BE2C (cell line): ENCODE data around the gene TRIM31. TPM values are rescaled to one million over a fixed set of nuclear protein-coding genes. Genes with fewer than 3 reads are reported as not detected.

Experiments used
- DNase-seq: peaks from one replicate; pipeline ENCODE4 v3.0.0-alpha.2; 2020
- H3K27me3 ChIP-seq: fragments of 250-450 bp; sonication (Bioruptor Pico); 2 replicates; pipeline ENCODE4 v1.5.1; 2020; ENCODE audit warnings: mild to moderate bottlenecking
- H3K36me3 ChIP-seq: fragments of 250-450 bp; sonication (Bioruptor Pico); 2 replicates; pipeline ENCODE4 v1.5.1; 2020; ENCODE audit warnings: mild to moderate bottlenecking
- H3K4me1 ChIP-seq: fragments of 250-450 bp; sonication (Bioruptor Pico); 2 replicates; pipeline ENCODE4 v1.5.1; 2020
- H3K4me3 ChIP-seq: 2 replicates; pipeline ENCODE4 v1.5.1; 2011; ENCODE audit warnings: low read depth, low read length
- H3K9me3 ChIP-seq: fragments of 250-450 bp; sonication (Bioruptor Pico); 2 replicates; pipeline ENCODE4 v1.5.1; 2020
- CTCF ChIP-seq: IDR thresholded peaks from 2 replicates; pipeline ENCODE4 v1.5.1; 2012; ENCODE audit warnings: mild to moderate bottlenecking, low read depth, low read length
- polyA plus RNA-seq: library from polyadenylated mRNA; unstranded; fragments of >200 nt; gene quantifications from one replicate; pipeline ENCODE4 v1.2.1, GENCODE V29; 2012; ENCODE audit warnings: low read depth, missing spikeins; ENCODE audit not compliant: insufficient read length, insufficient read depth

TRIM31 gene, protein sequence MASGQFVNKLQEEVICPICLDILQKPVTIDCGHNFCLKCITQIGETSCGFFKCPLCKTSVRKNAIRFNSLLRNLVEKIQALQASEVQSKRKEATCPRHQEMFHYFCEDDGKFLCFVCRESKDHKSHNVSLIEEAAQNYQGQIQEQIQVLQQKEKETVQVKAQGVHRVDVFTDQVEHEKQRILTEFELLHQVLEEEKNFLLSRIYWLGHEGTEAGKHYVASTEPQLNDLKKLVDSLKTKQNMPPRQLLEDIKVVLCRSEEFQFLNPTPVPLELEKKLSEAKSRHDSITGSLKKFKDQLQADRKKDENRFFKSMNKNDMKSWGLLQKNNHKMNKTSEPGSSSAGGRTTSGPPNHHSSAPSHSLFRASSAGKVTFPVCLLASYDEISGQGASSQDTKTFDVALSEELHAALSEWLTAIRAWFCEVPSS
- polyA plus RNA-seq: not detected

DNA sequence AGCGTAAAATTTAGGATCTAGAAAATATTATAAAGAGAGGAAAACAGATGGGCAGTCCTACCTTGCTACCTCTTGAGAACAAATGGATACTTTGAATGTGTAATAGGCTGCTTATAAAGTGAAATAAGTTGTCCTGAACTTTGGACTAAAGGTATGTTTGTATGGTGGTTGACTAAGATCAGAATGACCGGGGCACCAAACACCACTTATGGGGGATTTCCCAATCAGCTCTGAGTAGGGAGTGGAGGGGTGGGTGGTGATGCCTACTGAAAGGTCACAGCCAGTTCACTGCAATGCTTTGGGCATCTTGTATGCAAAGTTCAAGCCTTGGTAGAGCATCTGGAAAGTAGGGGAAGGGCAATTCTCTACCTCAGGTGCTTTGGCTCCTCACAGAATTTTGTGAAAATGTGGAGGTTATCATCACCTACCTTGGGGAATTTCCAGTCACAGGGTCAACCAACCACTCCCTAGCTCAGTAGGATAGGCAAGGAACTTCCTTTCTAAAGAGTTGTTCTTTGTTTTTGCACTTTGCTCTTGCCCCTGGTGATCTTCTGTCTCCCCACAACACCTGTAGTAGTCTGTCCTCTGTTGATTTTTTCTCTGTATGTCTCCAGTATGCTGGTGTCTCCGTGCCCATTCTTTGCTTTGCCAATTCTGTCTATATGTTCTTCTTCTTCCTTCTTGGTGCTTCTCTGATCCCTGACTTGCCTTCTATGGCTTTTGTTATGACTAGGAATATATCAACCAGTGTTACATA lies at the start of gene TRIM31:
Gene TRIM31 (minus strand): TSS at position 88 of the 757 bp plus-strand sequence. CDS start 285 bp downstream, outside the sequence.
- Histone ChIP-seq H3K9me3 (no peaks in the 10 kb centered on the region), H3K4me1 (no peaks in the 10 kb centered on the region), H3K4me3 (no peak within 1 kb of the TSS), H3K36me3 (no peaks in the 10 kb centered on the region), H3K27me3 (peaks cover 40% of the 10 kb centered on the region)
- TF ChIP-seq CTCF: no peak
- DNase-seq: no peak

GRCh38 chr6:30162265-30163089 lies 49.6 kb upstream of the TRIM31 start:
- no peaks in the 10 kb centered on the region for H3K9me3 ChIP-seq
- no peak for DNase-seq
- no peaks in the 10 kb centered on the region for H3K4me1 ChIP-seq
- no peaks in the 10 kb centered on the region for H3K36me3 ChIP-seq
- no peak overlapping the region for H3K4me3 ChIP-seq
- no peak for TF ChIP-seq CTCF
- H3K27me3 ChIP-seq: peaks cover 19% of the 10 kb centered on the region

DNA sequence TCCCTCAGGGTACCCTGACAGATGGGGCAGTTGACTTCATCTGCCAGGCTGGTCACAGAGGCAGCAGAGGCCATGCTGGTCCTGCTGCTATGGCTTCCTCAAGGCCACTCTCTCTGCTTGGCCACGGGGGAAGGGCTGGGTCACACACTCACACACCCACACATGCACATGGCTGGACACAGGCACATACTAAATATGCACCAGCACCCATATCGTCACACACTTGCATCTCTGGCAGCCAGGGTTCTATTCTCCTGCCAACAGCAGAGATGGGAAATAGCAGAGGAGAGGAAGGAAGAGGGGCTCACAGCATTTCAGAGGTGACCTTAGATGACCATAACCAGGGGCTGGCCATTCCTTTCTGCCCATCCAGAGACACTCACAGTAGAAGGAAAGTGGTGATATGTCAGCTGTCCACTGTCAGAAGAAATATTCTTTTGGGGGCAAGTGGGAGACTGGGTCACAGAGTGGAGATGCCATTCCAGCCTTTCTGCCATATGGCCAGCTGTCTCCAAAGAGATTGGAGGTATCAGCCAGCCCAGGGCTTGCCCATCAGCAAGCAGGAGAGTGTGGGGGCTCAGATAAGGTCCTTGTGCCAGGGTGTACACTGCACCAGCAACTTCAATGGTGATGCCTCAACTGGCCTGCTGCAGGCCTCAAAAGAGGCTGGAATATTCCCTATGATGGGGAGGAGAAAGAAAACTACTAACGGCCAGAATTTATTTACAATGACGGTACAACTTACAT lies 48.1 kb upstream of the TRIM31 start, which contains the start of gene TRIM10:
Gene TRIM10 (minus strand): TSS at position 427 of the 747 bp plus-strand sequence. CDS start 353 bp downstream, at position 74.
- TF ChIP-seq CTCF: no peak
- H3K9me3 ChIP-seq: no peaks in the 10 kb centered on the region
- no peak within 1 kb of the TSS for H3K4me3 ChIP-seq
- H3K27me3 ChIP-seq: peaks cover 11% of the 10 kb centered on the region
- H3K4me1 ChIP-seq: no peaks in the 10 kb centered on the region
- no peak for DNase-seq
- no peaks in the 10 kb centered on the region for H3K36me3 ChIP-seq

DNA sequence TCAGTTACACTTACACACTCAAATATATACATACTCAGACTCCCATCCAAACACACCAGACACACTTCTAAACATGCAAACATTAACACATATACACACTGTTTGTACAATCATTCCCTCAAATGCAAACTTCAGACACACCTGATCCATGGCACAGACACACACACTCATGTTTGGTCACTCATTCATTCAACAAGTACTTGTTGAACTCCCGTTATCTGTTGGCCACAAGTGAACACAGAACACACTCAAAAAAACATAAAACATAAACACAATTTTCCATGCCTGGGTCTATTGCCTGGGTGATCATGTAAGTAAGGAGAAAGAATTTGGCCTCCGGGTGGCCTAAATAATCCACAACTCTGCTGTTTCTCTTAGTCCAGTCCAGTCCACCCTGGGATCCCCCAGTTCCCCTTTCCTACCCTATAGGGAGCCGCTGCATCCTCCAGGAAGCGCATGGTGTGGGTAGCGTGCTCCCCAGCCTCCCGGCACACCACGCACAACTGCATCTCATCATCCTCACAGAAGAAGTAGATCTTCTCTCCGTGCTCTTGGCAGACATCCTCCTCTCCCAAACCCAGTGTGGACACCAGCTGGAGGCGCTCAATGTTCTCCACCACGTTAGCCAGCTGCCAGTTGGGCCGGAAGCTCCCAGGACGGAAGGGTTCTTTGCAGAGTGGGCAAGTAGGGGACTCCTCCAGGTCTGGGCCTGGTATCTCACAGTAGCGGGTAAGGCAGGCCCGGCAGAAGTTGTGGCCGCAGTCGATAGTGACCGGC lies 47.3 kb upstream of the TRIM31 start:
- TF ChIP-seq CTCF: no peak
- H3K4me1 ChIP-seq: no peaks in the 10 kb centered on the region
- H3K36me3 ChIP-seq: no peaks in the 10 kb centered on the region
- peaks cover 11% of the 10 kb centered on the region for H3K27me3 ChIP-seq
- no peak for DNase-seq
- no peaks in the 10 kb centered on the region for H3K9me3 ChIP-seq
- no peak overlapping the region for H3K4me3 ChIP-seq

GRCh38 chr6:30158475-30159040 lies 45.7 kb upstream of the TRIM31 start:
- Histone ChIP-seq H3K4me1 (no peaks in the 10 kb centered on the region), H3K4me3 (no peak overlapping the region), H3K9me3 (no peaks in the 10 kb centered on the region), H3K27me3 (peaks cover 24% of the 10 kb centered on the region), H3K36me3 (no peaks in the 10 kb centered on the region)
- TF ChIP-seq CTCF: no peak
- DNase-seq: no peak
